Activated T-cell treated with anti-CD3 and anti-CD28 coated beads, Interleukin-2, amount 50 U/mL, for 4 hours (primary cell): ENCODE results near the gene PEX14. TPM values are rescaled to one million over a fixed set of nuclear protein-coding genes. Genes with fewer than 3 reads are reported as not detected.
"Not testable (repeated sequence)": the region's sequence is repeated elsewhere in the genome, so short reads cannot be mapped to it uniquely, and the experiment has no call there.

Source experiments
- ATAC-seq, 2 donors: fragments of 200-7000 bp; cut with Tn5 transposase; one replicate each; pipeline ENCODE4 v1.10.0; 2021
- DNase-seq: peaks from one replicate; pipeline ENCODE4 v3.0.0-alpha.2; 2020
- H3K27me3 Mint-ChIP-seq: one replicate; pipeline ENCODE4 v1.8.0; 2021; ENCODE audit warnings: low read depth, mixed read lengths
- H3K36me3 Mint-ChIP-seq: one replicate; pipeline ENCODE4 v1.8.0; 2022; ENCODE audit warnings: mixed read lengths; ENCODE audit not compliant: insufficient read depth
- H3K4me1 Mint-ChIP-seq: one replicate; pipeline ENCODE4 v1.8.0; 2021; ENCODE audit warnings: low read depth, mixed read lengths
- H3K4me3 Mint-ChIP-seq: one replicate; pipeline ENCODE4 v1.8.0; 2021; ENCODE audit warnings: mild to moderate bottlenecking, moderate library complexity, mixed read lengths
- H3K9me3 Mint-ChIP-seq: one replicate; pipeline ENCODE4 v1.8.0; 2021; ENCODE audit warnings: mixed read lengths
- total RNA-seq, 3 donors: library from RNA; stranded (reverse); gene quantifications; one replicate each; pipeline ENCODE4 v1.2.1, GENCODE V29; 2021

The PEX14 gene
- total RNA-seq, 3 donors from 2014 or later = 21.6 to 23.4 (median 22.2) TPM

DNA sequence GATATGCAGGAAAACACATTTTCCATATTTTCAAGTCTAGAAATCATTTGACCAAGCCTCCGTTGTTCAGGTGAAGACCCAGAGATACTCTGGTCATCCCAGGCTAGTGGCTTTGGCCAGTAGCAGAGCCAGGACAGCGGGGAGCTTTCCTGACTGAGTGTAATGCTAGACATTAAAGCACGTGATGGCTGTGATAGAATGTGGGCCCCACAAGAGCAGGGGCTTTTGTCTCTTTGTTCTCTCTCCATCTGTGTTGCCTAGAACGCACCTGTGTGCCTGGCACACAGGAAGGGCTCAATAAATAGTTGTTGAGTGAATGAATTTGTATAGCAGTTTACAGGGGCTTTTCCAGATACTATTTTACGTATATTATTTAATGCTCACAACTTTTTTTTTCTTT is 34.0 kb upstream of the PEX14 start:
- no peaks in the 10 kb centered on the region for H3K36me3 Mint-ChIP-seq
- H3K9me3 Mint-ChIP-seq = no peaks in the 10 kb centered on the region
- H3K4me1 Mint-ChIP-seq = no peaks in the 10 kb centered on the region
- H3K27me3 Mint-ChIP-seq = no peaks in the 10 kb centered on the region
- ATAC-seq (no peak), DNase-seq (no peak)
- no peak overlapping the region for H3K4me3 Mint-ChIP-seq

DNA sequence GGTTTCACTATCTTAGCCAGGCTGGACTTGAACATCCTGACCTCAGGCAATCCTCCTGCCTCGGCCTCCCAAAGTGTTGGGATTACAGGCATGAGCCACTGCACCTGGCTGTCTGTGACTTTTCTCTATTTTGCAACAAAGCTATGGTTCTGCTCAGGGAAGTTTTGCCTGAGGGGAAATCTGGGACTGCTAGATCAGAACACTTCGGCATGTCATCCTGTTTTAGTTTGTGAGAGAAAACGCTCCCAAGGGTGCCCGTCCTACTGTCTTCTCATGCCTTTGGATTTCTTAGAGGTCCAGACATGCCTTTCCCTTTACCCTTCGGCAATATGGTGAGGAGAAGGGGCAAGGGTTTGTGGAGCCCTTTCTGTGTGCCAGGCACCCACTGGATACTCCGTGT is 30.5 kb upstream of the PEX14 start:
- no peaks in the 10 kb centered on the region for H3K4me1 Mint-ChIP-seq

DNA sequence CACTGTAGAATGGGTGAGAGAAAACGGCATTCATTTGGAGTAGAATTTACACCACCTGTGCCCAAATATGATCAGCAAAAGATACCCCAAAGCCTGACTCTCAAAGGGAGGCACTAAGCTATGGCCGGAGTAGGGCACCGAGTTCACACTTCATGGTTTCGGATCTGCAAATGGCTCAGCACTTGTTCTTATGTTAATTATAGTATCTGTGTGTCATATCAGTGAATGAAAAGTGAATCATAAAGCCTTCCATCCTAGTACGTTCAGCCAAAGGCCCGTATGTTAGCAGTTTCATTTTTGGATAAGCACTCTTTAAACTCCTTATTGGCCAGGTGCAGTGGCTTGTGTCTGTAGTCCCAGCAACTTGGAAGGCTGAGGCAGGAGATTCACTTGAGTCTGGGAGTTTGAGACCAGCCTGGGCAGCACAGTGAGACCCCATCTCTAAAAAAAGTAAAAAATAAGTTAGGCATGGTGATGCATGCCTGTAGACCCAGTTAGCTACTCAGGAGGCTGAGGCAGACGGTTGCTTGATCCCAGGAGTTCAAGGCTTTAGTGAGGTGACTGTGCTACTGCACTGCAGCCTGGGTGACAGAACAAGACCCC is 29.9 kb upstream of the PEX14 start:
- H3K9me3 Mint-ChIP-seq = no peaks in the 10 kb centered on the region
- ATAC-seq (peak in 1 of 2 donors; percentile 43), DNase-seq (no peak)
- no peaks in the 10 kb centered on the region for H3K27me3 Mint-ChIP-seq
- H3K4me3 Mint-ChIP-seq = no peak overlapping the region
- H3K4me1 Mint-ChIP-seq = no peaks in the 10 kb centered on the region
- peaks cover 2% of the 10 kb centered on the region for H3K36me3 Mint-ChIP-seq

More for the DNA sequence above, 30.5 kb upstream of the PEX14 start:
- H3K9me3 Mint-ChIP-seq = no peaks in the 10 kb centered on the region
- no peak for DNase-seq
- no peak overlapping the region for H3K4me3 Mint-ChIP-seq
- no peak for ATAC-seq
- peaks cover 2% of the 10 kb centered on the region for H3K36me3 Mint-ChIP-seq
- no peaks in the 10 kb centered on the region for H3K27me3 Mint-ChIP-seq

DNA sequence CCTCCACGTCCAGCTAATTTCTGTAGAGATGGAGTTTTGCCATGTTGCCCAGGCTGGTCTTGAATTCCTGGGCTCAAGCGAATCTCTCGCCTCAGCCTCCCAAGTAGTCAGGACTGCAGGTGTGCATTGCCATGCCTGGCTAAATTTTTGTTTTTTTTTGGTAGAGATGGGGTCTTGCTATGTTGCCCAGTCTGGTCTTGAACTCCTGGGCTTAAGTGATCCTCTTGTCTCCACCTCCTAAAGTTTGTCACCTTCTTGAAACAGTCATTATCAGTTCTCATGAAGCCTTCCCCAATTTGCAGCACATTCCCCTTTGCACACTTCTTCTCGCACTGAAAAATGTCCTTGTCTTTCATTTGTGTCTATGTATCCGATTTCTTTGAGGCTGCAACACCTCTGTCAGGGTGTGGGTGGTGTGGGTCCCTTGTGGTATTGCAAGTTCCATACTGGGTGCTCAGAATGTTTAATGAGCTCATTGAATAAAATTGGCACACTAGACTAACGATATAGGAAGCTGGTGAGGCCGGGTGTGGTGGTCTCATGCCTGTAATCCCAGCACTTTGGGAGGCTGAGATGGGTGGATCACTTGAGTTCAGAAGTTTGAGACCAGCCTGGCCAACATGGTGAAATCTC is 27.8 kb upstream of the PEX14 start:
- Mint-ChIP-seq H3K4me3 (no peak overlapping the region), H3K27me3 (no peaks in the 10 kb centered on the region), H3K36me3 (peaks cover 2% of the 10 kb centered on the region), H3K9me3 (no peaks in the 10 kb centered on the region), H3K4me1 (no peaks in the 10 kb centered on the region)
- ATAC-seq (no peak), DNase-seq (no peak)

DNA sequence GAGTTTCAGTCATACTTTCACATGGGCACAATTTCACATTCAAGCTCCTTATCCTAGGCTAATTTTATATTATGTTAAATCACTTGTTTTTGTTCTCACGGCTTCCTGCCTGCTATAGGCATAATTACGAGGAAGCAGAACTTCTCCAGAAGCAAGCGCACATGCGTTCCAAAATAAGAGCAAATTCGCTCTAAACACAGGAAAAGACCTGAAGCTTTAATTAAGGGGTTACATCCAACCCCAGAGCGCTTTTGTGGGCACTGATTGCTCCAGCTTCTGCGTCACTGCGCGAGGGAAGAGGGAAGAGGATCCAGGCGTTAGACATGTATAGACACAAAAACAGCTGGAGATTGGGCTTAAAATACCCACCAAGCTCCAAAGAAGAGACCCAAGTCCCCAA is 25.0 kb upstream of the PEX14 start, which contains the start of gene CORT:
Gene CORT, plus strand, starts transcription at position 281 of the 400 bp plus-strand sequence. CDS start 193 bp downstream, outside the sequence.
- no peaks in the 10 kb centered on the region for H3K9me3 Mint-ChIP-seq
- no peaks in the 10 kb centered on the region for H3K27me3 Mint-ChIP-seq
- H3K36me3 Mint-ChIP-seq = peaks cover 2% of the 10 kb centered on the region
- H3K4me1 Mint-ChIP-seq = no peaks in the 10 kb centered on the region
- ATAC-seq (no peak), DNase-seq (no peak)
- H3K4me3 Mint-ChIP-seq = no peak within 1 kb of the TSS

DNA sequence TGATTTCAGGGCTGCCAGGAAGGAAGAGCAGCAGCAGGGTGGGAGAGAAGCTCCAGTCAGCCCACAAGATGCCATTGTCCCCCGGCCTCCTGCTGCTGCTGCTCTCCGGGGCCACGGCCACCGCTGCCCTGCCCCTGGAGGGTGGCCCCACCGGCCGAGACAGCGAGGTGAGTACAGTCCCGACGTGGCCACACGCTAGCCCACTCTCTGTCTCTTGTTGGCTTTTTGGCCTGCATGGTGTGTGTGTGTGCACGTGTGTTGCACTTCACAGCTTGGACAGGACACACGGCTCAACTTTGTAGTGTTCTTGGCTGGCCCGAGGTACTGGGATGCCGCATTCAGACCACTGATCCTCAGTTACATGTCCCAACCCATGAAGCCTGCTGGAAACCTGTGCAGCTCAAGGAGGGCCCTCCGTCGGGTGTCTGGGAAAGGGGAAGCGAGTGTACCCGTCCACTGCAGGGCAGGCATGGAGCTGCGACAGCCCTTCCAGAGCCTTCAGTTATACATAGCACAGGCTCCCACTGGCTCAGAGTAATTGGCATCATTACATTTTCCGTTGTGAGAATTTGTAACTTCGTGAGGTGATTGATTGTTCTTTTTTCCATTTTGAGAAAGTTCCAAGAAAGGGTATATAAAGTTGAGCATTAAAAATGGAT is 24.5 kb upstream of the PEX14 start:
- Mint-ChIP-seq H3K36me3 (peaks cover 2% of the 10 kb centered on the region), H3K9me3 (no peaks in the 10 kb centered on the region), H3K4me3 (no peak overlapping the region), H3K27me3 (no peaks in the 10 kb centered on the region), H3K4me1 (no peaks in the 10 kb centered on the region)
- ATAC-seq (no peak), DNase-seq (no peak)

DNA sequence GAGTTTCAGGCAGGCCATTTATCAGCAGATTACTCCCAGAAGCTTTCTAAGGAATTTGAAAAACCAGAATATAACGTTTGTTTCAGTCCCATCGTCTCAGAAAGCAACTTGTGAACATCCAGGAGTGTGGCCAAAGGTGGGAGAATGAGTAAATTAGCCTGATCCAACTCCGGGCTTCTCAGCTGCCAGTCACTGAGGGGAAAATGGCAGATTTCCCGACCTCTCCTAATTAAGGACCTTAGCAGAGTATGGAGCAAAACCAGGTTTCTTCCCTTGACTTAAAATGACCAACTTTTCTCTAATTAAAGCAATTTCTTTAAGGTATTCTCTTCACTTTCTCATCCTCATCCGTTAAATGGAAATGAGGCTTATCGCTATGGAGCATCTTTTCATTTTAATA is 23.9 kb upstream of the PEX14 start:
- ATAC-seq (no peak), DNase-seq (no peak)
- Mint-ChIP-seq H3K4me1 (no peaks in the 10 kb centered on the region), H3K9me3 (no peaks in the 10 kb centered on the region), H3K4me3 (no peak overlapping the region), H3K36me3 (peaks cover 2% of the 10 kb centered on the region), H3K27me3 (no peaks in the 10 kb centered on the region)

DNA sequence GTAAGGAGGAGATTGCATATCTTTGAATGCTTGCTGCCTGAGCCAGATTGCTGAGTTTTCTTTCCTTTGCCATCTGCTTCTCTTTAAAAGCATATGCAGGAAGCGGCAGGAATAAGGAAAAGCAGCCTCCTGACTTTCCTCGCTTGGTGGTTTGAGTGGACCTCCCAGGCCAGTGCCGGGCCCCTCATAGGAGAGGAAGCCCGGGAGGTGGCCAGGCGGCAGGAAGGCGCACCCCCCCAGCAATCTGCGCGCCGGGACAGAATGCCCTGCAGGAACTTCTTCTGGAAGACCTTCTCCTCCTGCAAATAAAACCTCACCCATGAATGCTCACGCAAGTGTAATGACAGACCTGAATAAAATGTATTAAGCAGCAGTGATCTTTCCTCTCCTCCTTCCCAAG is 23.5 kb upstream of the PEX14 start:
- no peaks in the 10 kb centered on the region for H3K27me3 Mint-ChIP-seq
- H3K9me3 Mint-ChIP-seq = no peaks in the 10 kb centered on the region
- no peak for DNase-seq
- H3K4me1 Mint-ChIP-seq = no peaks in the 10 kb centered on the region
- ATAC-seq = no peak
- H3K4me3 Mint-ChIP-seq = no peak overlapping the region
- H3K36me3 Mint-ChIP-seq = peaks cover 5% of the 10 kb centered on the region

DNA sequence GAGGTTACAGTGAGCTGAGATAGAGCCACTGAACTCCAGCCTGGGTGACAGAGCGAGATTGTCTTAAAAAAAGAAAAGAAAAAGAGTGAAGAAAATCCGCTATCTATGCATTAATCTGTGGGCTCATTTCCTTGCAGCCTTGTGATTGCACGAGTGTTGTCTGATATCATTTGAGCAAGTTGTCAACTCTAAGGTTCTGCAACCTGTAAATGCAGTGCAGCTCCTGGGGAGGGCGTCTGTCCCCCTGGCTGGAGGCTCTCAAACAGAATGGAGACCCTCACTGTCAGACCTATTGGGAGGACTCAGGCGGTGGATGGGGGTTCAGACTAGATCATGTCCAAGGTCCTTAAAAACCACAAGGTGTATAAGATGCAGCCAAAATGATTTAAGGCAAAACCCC is 18.7 kb upstream of the PEX14 start:
- peaks cover 8% of the 10 kb centered on the region for H3K4me1 Mint-ChIP-seq
- H3K4me3 Mint-ChIP-seq = no peak overlapping the region
- H3K27me3 Mint-ChIP-seq = no peaks in the 10 kb centered on the region
- ATAC-seq (no peak), DNase-seq (no peak)
- H3K36me3 Mint-ChIP-seq = peaks cover 7% of the 10 kb centered on the region
- no peaks in the 10 kb centered on the region for H3K9me3 Mint-ChIP-seq

DNA sequence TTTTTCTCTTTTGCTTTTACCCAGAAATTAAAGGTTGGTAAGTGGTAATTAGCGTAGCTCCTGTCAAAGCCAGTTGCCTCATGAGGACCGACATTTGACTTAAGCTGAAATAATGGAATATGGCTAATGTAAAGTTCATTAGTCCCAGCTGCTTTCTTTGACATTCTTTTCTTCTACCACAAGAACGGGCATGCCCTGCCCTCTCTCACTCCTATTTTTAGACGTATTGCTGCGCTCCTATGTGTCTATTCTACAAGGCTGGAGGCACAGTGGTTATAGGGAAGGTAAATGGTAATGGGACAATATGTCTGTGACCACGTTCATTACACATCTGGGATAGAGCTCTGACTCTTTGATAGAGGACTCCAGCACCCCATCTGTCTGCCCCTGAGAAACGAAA is 18.1 kb upstream of the PEX14 start:
- ATAC-seq (no peak), DNase-seq (no peak)
- Mint-ChIP-seq H3K36me3 (peaks cover 11% of the 10 kb centered on the region), H3K27me3 (no peaks in the 10 kb centered on the region), H3K9me3 (no peaks in the 10 kb centered on the region), H3K4me3 (no peak overlapping the region), H3K4me1 (peaks cover 8% of the 10 kb centered on the region)

DNA sequence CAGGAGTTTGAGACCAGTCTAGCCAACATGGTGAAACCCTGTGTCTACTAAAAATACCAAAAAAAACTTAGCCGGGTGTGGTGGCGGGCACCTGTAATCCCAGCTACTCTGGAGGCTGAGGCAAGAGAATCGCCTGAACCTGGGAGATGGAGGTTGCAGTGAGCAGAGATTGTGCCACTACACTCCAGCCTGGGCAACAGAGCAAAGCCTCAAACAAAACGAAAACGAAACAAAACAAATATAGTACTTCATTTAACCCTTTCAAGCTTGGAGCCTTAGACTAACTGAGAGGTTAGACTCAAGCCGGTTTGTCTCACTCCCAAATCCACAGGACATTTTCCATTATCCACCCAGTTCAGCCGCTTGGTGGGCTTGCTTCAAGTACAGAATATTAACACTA is 17.3 kb upstream of the PEX14 start:
- DNase-seq, H3K4me1 Mint-ChIP-seq, H3K27me3 Mint-ChIP-seq, H3K4me3 Mint-ChIP-seq, H3K9me3 Mint-ChIP-seq: not testable (repeated sequence)
- H3K36me3 Mint-ChIP-seq = peaks cover 14% of the 10 kb centered on the region
- ATAC-seq = peak in 1 of 2 donors; percentile 14

DNA sequence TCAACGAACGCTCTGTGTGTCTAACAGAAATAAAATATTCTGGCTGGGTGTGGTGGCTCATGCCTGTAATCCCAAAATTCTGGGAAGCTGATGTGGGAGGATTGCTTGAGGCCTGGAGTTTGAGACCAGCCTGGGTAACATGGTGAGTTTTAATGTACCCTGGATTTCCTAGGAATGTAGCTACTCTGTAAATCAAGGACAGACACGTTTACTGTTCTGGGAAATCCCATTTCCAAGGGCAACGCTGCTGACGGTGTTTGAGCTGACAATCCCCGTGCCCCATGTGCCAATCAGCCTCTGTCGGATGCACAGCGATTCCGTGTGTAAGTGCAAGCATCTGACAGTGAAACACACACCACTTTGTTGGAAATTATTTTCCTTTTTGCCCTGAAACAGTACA is 16.9 kb upstream of the PEX14 start:
- Mint-ChIP-seq H3K4me3 (no peak overlapping the region), H3K4me1 (peaks cover 8% of the 10 kb centered on the region), H3K27me3 (no peaks in the 10 kb centered on the region), H3K36me3 (peaks cover 16% of the 10 kb centered on the region), H3K9me3 (no peaks in the 10 kb centered on the region)
- no peak for ATAC-seq
- DNase-seq = no peak

DNA sequence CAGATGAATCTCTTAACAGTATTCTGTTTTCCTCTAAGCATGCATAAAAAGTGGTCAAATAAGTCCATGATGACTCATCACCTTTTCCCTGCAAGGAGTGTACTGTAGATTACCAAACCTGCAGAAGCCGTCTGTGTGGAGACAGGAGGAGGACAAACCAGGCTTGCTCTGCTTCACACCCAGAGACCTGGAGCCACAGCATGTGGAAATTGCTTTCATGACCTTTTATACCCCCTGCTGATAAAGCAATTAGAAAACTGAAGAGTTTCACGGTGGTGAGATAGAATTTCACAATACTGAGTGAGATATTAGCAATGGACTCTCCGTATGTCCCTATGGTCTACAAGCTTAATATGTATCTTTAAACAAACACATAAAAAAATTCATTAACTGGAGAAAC is 15.6 kb upstream of the PEX14 start:
- peaks cover 24% of the 10 kb centered on the region for H3K36me3 Mint-ChIP-seq
- no peak for DNase-seq
- H3K9me3 Mint-ChIP-seq = no peaks in the 10 kb centered on the region
- H3K27me3 Mint-ChIP-seq = no peaks in the 10 kb centered on the region
- peaks cover 8% of the 10 kb centered on the region for H3K4me1 Mint-ChIP-seq
- ATAC-seq = no peak
- H3K4me3 Mint-ChIP-seq = no peak overlapping the region

DNA sequence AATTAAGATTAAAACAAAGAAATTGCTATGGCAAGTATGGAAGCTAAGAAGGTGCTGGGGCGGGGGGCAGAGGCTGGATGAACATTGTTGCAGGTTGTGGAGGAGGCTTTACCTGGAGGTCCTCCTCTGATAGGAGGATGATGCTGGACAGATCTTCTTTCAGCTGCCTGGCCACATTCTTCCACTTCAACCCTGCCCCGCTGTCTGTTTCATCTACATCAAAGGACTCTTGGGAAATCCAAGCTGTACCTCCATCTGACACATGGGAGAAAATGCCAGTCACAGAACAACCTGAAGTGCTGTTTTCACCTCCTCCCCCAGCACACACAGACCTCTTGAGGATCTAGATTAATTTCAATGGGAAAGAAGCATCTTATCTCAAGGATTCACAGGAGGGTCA is 7.7 kb upstream of the PEX14 start:
- ATAC-seq (no peak), DNase-seq (no peak)
- no peak overlapping the region for H3K4me3 Mint-ChIP-seq
- no peaks in the 10 kb centered on the region for H3K27me3 Mint-ChIP-seq
- no peaks in the 10 kb centered on the region for H3K9me3 Mint-ChIP-seq
- H3K36me3 Mint-ChIP-seq = peaks cover 30% of the 10 kb centered on the region
- peaks cover 10% of the 10 kb centered on the region for H3K4me1 Mint-ChIP-seq

DNA sequence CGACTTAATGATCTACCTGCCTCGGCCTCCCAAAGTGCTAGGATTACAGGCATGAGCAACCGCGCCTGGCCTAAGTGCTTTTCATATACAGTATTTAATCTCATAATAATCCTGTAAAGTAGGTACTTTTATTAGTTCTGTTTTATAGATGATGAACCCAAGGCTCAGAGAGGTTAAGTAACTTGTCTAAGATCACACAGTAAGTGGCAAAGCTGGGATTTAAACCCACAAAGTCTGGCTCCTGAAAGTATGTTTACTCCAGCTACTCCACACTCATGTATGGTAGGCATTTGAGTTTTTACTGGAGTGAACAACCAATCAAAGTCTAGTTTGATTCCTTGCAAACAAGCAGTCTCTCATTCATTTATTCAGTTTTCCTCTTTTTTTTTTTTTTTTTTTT is 4.7 kb upstream of the PEX14 start:
- Mint-ChIP-seq H3K36me3 (peaks cover 17% of the 10 kb centered on the region), H3K4me3 (no peak overlapping the region), H3K27me3 (no peaks in the 10 kb centered on the region), H3K4me1 (peaks cover 27% of the 10 kb centered on the region), H3K9me3 (no peaks in the 10 kb centered on the region)
- DNase-seq (no peak), ATAC-seq (no peak)
